Stimulated activated CD8-positive, alpha-beta memory T cell treated with anti-CD3 and anti-CD28 coated beads, Interleukin-7, amount 100 ng/mL, for 4 hours (primary cell): ENCODE results near the gene RNU6-1.

ENCODE experiments used
- DNase-seq, 2 donors: peaks; one replicate each; pipeline ENCODE4 v3.0.0-alpha.2; 2020; ENCODE audit warnings: low read depth in 2 of 2

Gene RNU6-1

GRCh38 chr15:67801142-67801541, 38.7 kb downstream of the RNU6-1 start:
- DNase-seq: no peak

DNA sequence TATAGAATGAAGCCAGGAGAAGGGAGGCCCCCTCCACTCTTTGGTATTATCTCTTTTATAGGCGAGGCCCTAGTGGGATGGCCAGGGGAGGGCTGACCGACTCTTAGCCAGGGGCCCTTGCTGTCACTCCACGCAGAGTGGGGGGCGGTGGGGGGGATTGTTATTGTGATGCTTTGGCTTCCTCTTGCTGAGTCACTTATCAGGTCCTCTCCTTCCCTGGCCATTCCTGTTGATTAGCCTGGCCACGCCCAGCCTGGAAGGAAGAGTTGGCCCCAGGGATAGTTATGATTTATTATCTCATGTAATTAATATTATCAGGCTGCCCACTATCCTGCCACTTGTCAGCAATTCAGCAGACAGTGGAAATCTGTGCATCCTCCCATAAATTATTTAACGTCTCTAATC, 40.0 kb downstream of the RNU6-1 start:
- no peak for DNase-seq

DNA sequence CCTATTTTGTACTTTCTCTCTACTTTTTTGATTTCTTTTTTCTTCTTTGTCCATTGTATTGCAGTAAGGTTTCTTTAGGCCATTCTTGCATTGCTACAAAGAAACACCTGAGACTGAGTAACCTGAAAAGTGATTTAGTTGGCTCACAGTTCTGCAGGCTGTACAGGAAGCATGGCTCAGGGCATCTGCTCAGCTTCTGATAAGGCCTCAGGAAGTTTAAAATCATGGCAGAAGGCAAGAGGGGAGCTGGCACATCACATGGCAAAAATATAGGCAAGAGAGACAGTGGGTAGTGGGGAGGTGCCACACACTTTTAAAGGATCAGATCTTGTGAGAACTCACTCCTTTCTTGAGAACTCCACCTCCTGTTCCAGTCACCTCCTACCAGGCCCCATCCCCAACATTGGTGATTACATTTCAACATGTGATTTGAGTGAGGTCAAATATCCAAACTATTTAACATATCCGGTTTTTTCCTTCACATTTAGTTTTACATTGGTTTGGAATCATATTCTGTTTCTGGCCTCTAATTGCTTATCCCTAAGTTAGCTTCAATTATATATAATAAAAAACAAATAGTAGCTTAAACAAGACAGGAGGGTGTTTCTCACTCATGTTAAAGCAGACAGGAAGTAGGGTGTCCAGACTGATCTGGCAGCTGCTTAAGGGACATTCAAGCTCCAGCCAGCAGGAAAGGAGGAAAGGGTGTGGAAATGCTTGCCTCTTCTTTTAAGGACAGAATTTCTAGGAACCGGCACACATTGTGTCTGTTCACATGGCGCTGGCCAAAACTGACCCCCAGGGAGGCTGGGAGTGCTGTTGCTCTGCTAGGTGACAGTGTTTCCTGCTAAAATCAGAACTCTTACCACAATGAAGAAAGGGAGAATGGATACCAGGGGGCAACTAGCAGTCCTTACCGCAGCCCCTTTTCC, 43.4 kb downstream of the RNU6-1 start:
- no peak for DNase-seq

GRCh38 chr15:67794832-67795574, 44.8 kb downstream of the RNU6-1 start:
- DNase-seq: no peak

GRCh38 chr15:67792250-67792942, 47.4 kb downstream of the RNU6-1 start:
- no peak for DNase-seq

DNA sequence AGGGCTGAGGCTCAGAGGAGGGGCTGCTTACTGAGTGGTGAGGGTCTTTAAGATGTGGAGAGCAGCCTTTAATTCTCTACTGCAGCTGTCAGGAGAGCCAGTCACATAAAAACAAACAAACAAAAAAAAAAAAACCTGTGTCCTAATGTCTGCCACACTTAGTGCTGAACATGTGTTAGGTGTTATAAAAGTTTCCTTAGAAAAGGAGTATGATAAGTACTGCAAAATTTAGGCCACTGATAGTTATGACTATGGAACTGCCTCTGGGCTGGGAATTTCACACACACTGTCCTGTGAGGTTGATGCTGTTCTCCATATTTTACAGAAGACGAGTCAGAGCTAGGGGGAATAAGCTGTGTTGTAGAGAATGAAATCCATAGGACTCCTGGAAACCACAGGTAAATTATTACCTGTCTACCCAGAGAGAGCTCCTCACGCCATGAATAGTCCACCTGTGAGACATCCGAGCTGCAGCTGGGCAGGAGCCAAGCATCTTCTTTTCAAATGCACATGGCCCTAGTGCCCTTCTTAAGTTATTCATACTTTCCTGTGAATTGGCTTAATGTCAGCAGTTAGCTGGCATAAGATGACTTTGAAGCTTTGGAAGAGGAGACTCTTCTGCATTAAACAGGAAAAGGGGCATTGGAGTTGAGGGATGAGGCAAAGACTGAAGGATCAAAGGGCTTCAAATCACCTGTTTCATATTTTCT, 49.1 kb downstream of the RNU6-1 start:
- DNase-seq: no peak
